GM12878 (cell line): Measurements from ENCODE around the gene ARID3A. TPM values are rescaled to one million over a fixed set of nuclear protein-coding genes. Genes with fewer than 3 reads are reported as not detected.

Source experiments
- ATAC-seq: fragments of 200-7000 bp; cut with Tn5 transposase; 3 replicates; pipeline ENCODE4 v1.9.1; 2020; ENCODE audit warnings: mild to moderate bottlenecking, moderate library complexity
- BruUV-seq: library from RNA; stranded (reverse); fragments of 400-500 nt; replicated peaks from 2 replicates; lab custom pipeline; 2021; lab: Mats Ljungman, UMichigan
- CTCF ChIA-PET: fragments of 300-600 bp; sonication (Branson Sonifier 250); formaldehyde crosslinking; extraction: SDS; loops from one replicate; lab custom pipeline; 2021; ENCODE audit warnings: inconsistent platforms; lab: Yijun Ruan, JAX
- POLR2A ChIA-PET: fragments of 350-600 bp; formaldehyde crosslinking; extraction: SDS; loops from one replicate; lab custom pipeline; 2021; ENCODE audit warnings: inconsistent platforms; lab: Charles Lee
- RAD21 ChIA-PET: fragments of 300-600 bp; sonication (Branson Sonifier 250); formaldehyde crosslinking; loops from one replicate; lab custom pipeline; 2023; ENCODE audit warnings: antibody characterized with exemption; ENCODE audit not compliant: unreplicated experiment; lab: Charles Lee
- SMC1A ChIA-PET: fragments of 300-600 bp; sonication (Branson Sonifier 250); formaldehyde crosslinking; loops from one replicate; lab custom pipeline; 2023; ENCODE audit not compliant: unreplicated experiment, uncharacterized antibody; lab: Charles Lee
- DNase-seq: peaks from one replicate; pipeline ENCODE4 v3.0.0-alpha.2; 2011; ENCODE audit warnings: low read depth, low spot score
- FAIRE-seq: peaks from 3 replicates; lab custom pipeline; 2011; peaks lifted over from hg19 to GRCh38; lab: Jason Lieb, UNC
- H2AFZ ChIP-seq: 2 replicates; pipeline ENCODE4 v1.6.0; 2011; ENCODE audit warnings: low read depth, low read length, control low read depth; ENCODE audit not compliant: control insufficient read depth
- H3K27ac ChIP-seq: 2 replicates; pipeline ENCODE4 v1.5.1; 2011; ENCODE audit warnings: control low read depth; ENCODE audit not compliant: control insufficient read depth, insufficient read depth
- H3K27me3 ChIP-seq, 2 experiments: replicated peaks in 1 of 2; 2 replicates each; pipeline versions ENCODE4 v1.6.0 to v1.6.1; 2011; ENCODE audit warnings: low read length in 1 of 2; ENCODE audit not compliant: control insufficient read depth in 2 of 2, insufficient read depth in 2 of 2
- H3K36me3 ChIP-seq, 2 experiments: 2 replicates each; pipeline ENCODE4 v1.5.1; 2011; ENCODE audit warnings: low read length in 1 of 2; ENCODE audit not compliant: control insufficient read depth in 2 of 2, insufficient read depth in 2 of 2
- H3K4me1 ChIP-seq: 2 replicates; pipeline ENCODE4 v1.6.1; 2011; ENCODE audit warnings: mild to moderate bottlenecking, low read length, moderate library complexity, mixed read lengths; ENCODE audit not compliant: control insufficient read depth, insufficient read depth
- H3K4me2 ChIP-seq: 2 replicates; pipeline ENCODE4 v1.6.0; 2011; ENCODE audit warnings: control low read depth; ENCODE audit not compliant: control insufficient read depth, insufficient read depth
- H3K4me3 ChIP-seq: fragments of 200-600 bp; sonication (generic); 2 replicates; pipeline ENCODE4 v1.5.1; 2016
- H3K79me2 ChIP-seq: 2 replicates; pipeline ENCODE4 v1.6.0; 2011; ENCODE audit warnings: low read length; ENCODE audit not compliant: control insufficient read depth, insufficient read depth
- H3K9ac ChIP-seq: 2 replicates; pipeline ENCODE4 v1.8.0; 2011; ENCODE audit warnings: low read length, control low read depth, mixed read lengths; ENCODE audit not compliant: control insufficient read depth, insufficient read depth
- H3K9me3 ChIP-seq: replicated peaks from 3 replicates; pipeline ENCODE4 v1.5.1; 2011; ENCODE audit warnings: mild to moderate bottlenecking, low read length; ENCODE audit not compliant: control insufficient read depth, insufficient read depth
- H4K20me1 ChIP-seq: 2 replicates; pipeline ENCODE4 v1.6.0; 2011; ENCODE audit not compliant: control insufficient read depth, insufficient read depth
- CHD2 ChIP-seq: IDR thresholded peaks from 2 replicates; pipeline ENCODE4 v1.6.1; 2011; ENCODE audit warnings: low read depth, low read length, improper control_type of control experiment, borderline replicate concordance
- CREB1 ChIP-seq: IDR thresholded peaks from 2 replicates; pipeline ENCODE4 v1.6.1; 2012; ENCODE audit warnings: low read depth, mild to moderate bottlenecking, inconsistent platforms
- ELK1 ChIP-seq: IDR thresholded peaks from 2 replicates; pipeline ENCODE4 v1.6.1; 2012; ENCODE audit warnings: low read depth, low read length, improper control_type of control experiment
- RAD21 ChIP-seq: IDR thresholded peaks from 2 replicates; pipeline ENCODE4 v1.6.1; 2011; ENCODE audit warnings: mild to moderate bottlenecking, low read depth, low read length, moderate library complexity; ENCODE audit not compliant: insufficient read depth
- SUZ12 ChIP-seq: fragments of 200-600 bp; sonication (generic); IDR thresholded peaks from one replicate; pipeline ENCODE4 v1.6.1; 2018; ENCODE audit warnings: antibody characterized with exemption, mild to moderate bottlenecking; ENCODE audit not compliant: unreplicated experiment
- TCF12 ChIP-seq: IDR thresholded peaks from 2 replicates; pipeline ENCODE4 v1.6.1; 2011; ENCODE audit warnings: low read depth, mild to moderate bottlenecking, low read length
- ZZZ3 ChIP-seq: IDR thresholded peaks from 2 replicates; pipeline ENCODE4 v1.6.1; 2011; ENCODE audit warnings: low read depth; ENCODE audit not compliant: control insufficient read depth, insufficient read length
- WGBS: methylation state at CpG from one replicate; pipeline ENCODE4 v1.1.6; 2016; ENCODE audit warnings: low lambda C conversion rate; ENCODE audit not compliant: insufficient replicate concordance, insufficient coverage; ENCODE audit errors: missing lambda C conversion rate; 5-methylcytosine and 5-hydroxymethylcytosine counted together
- in situ Hi-C: fragments of 300-500 bp; cut with MboI; formaldehyde crosslinking; loops from 9 replicates; pipeline ENCODE4 v1.14.3; 2018; ENCODE audit warnings: mixed read lengths
- intact Hi-C: fragments of 100-400 bp; cut with micrococcal nuclease; formaldehyde crosslinking; loops from one replicate; pipeline ENCODE4 v1.14.2; 2022; ENCODE audit not compliant: unreplicated experiment
- polyA plus RNA-seq, 11 experiments: library from polyadenylated mRNA; depleted of rRNA in 4 of 11; unstranded in 6 of 11; stranded (reverse) in 5 of 11; fragments of >200 nt; fragmentation: Nextera tagmentation in 4 of 11; fragmentation: Illumina TruSeq in 1 of 11; extraction: Ambion mirVana in 4 of 11; extraction: Trizol in 1 of 11; gene quantifications; 1 replicate in 1 of 11; 2 replicates in 10 of 11; pipeline versions ENCODE4 v1.2.1 to v1.2.3, GENCODE V29; 2011 to 2016; ENCODE audit warnings: inconsistent platforms in 2 of 11, missing spikeins in 2 of 11, low read depth in 1 of 11
- total RNA-seq, 4 experiments: library from RNA; depleted of rRNA in 3 of 4; stranded (reverse); fragments of >200 nt in 3 of 4; fragmentation: Illumina TruSeq in 1 of 4; extraction: Trizol in 1 of 4; gene quantifications; 2 replicates each; pipeline versions ENCODE4 v1.2.1 to v1.2.3, GENCODE V29; 2013 to 2021

ARID3A gene
- total and polyA plus RNA-seq, 10 of the 15 experiments (the other 5 are each of a cell fraction or from before 2014, with no cell fraction given): 0.76 to 70.0 (median 16.7) TPM

- no peak for TF ChIP-seq ZZZ3
- TF ChIP-seq TCF12: no peak
- TF ChIP-seq CHD2: no peak
- TF ChIP-seq ELK1: no peak
- TF ChIP-seq RAD21: 0 out of 2 replicates have a peak, but pooled peaks have one; percentile 27
Observed at GRCh38 chr19:1000095-1000494, 74.3 kb downstream of the ARID3A start, which contains the start of gene GRIN3B (continued).

GRCh38 chr19:1000591-1001537 is 75.0 kb downstream of the ARID3A start:
- TF ChIP-seq CREB1 (no peak), SUZ12 (peak; percentile 49)
- in situ Hi-C loops: no loop called here
- Histone ChIP-seq H2AFZ (no peak overlapping the region), H3K27ac (no peak overlapping the region), H3K9ac (no peak overlapping the region), H3K79me2 (no peaks in the 10 kb centered on the region), H3K4me1 (no peaks in the 10 kb centered on the region; the same call in 1 of the 2 replicates), H3K27me3 (peaks cover 3 to 5% of the 10 kb centered on the region in 2 experiments; a peak in 3 of 4 replicates), H3K36me3 (no peaks in the 10 kb centered on the region), H3K4me3 (no peak overlapping the region), H3K9me3 (no peaks in the 10 kb centered on the region), H3K4me2 (no peak overlapping the region), H4K20me1 (no peaks in the 10 kb centered on the region)
- FAIRE-seq (no peak), ATAC-seq (no peak), DNase-seq (no peak)
- CTCF ChIA-PET: interaction anchor here (0.7 to 1.4 kb wide), 5 partner anchors 20 to 225 kb away, joined by 3 to 4 read pairs (median 3); partner anchors contain the start of gene RNU6-2
- 5% methylated on average over 68 of the region's 73 CpGs for WGBS
- RAD21 ChIA-PET: interaction anchor here (0.6 to 1.4 kb wide), 4 partner anchors 90 to 204 kb away, joined by 3 to 4 read pairs (median 4); no protein-coding TSS in a partner anchor
- POLR2A ChIA-PET: interaction anchor here (0.6 to 1.1 kb wide), 4 partner anchors 19 to 230 kb away, joined by 3 to 4 read pairs (median 3); partner anchors contain the start of genes MED16 and RNU6-9
- SMC1A ChIA-PET: interaction anchor here (1.0 kb wide), 1 partner anchor 203 kb away, joined by 6 read pairs; no protein-coding TSS in a partner anchor
- no TSS peak for BruUV-seq
- intact Hi-C loops: loop anchor here (1.0 kb wide), 2 partner anchors 76 to 80 kb away; no protein-coding TSS in a partner anchor
